Measurements from ENCODE around the gene STAMBPL1.
A peak's percentile ranks its signal among the peaks of the same experiment; 100 is the strongest.

STAMBPL1 gene

DNA sequence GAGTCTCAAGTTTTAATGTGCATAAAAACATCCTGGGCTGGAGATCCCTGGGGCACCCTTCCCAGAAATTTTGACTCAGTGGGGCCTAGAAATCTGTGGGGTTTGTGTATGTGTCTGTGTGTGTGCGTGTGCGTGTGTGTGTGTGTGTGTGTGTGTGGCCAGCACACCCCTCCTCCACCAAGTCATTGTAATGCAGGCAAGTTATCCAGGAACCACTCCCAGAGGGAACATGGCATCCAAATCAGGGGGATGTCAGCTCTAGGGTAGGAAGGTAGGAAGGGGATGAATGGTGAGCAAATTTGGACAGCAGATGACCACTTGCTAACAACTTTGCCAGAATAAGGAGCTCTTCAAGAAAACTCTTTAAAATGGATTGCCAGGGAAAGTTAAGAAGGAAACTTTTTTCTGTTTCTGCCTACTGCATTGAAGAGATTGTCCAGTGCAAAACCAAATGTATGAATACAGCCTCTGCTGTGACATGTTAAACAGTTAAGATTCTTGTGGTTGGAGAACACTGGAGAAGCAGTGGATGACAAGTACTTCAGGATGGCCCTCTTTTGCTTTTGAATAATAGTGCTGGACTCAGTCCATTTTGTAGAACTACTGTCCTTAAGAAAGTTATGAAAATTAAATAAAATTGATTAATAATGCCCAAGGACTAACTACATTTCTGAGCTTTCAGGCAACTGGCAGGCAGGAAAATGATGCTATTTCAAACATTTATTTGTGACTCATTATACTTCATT is 12.3 kb downstream of the STAMBPL1 start:
- Histone ChIP-seq H3K4me2 (ENCODE audit: low read length, poor library complexity, severe bottlenecking) (no peak overlapping the region), H3K4ac (ENCODE audit: low read depth in 1 of 2, low read length in 2 of 2) (no peak overlapping the region), H3K14ac (ENCODE audit: low read length in 2 of 2) (no peak overlapping the region), H2AK5ac (ENCODE audit: low read length, severe bottlenecking) (peak overlapping the region; percentile 33), H3K4me1 (ENCODE audit: control insufficient read depth, insufficient read depth, low read depth, low read length) (peaks cover 7% of the 10 kb centered on the region), H2BK120ac (ENCODE audit: low read depth, low read length) (no peak overlapping the region), H2BK12ac (ENCODE audit: low read length in 2 of 2) (no peak overlapping the region), H3K23ac (ENCODE audit: low read length in 2 of 2) (no peak overlapping the region), H2BK5ac (ENCODE audit: low read depth, low read length, poor library complexity, severe bottlenecking) (no peak overlapping the region), H3K4me3 (ENCODE audit: insufficient read depth in 1 of 2, low read depth in 1 of 2, low read length in 2 of 2) (peak overlapping the region in 1 of 2 experiments; percentile 7), H3K36me3 (ENCODE audit: control insufficient read depth in 1 of 2, insufficient read depth in 2 of 2, low read depth in 1 of 2, low read length in 2 of 2) (no peaks in the 10 kb centered on the region), H3K9me3 (ENCODE audit: control insufficient read depth, low read length) (no peaks in the 10 kb centered on the region), H4K91ac (ENCODE audit: low read length) (no peak overlapping the region), H3K9ac (ENCODE audit: low read length) (peak overlapping the region; percentile 53), H3K18ac (ENCODE audit: low read depth in 1 of 2, low read length in 2 of 2) (peak overlapping the region; percentile 13 to 55), H2BK15ac (ENCODE audit: low read depth, poor library complexity, severe bottlenecking) (peak overlapping the region; percentile 58), H4K8ac (ENCODE audit: low read length) (peak overlapping the region; percentile 85), H3K27ac (ENCODE audit: low read length, poor library complexity, severe bottlenecking) (no peak overlapping the region), H3K27me3 (ENCODE audit: control insufficient read depth in 1 of 2, insufficient read depth in 1 of 2, low read length in 2 of 2) (no peaks in the 10 kb centered on the region), H2AFZ (ENCODE audit: low read depth, low read length) (no peak overlapping the region), H3K79me1 (replicated peaks; ENCODE audit: low read length, poor library complexity, severe bottlenecking) (peaks cover 26% of the 10 kb centered on the region)
- peak; percentile 65 for DNase-seq
- 100% methylated on average over 1 of the region's 2 CpGs for WGBS

DNA sequence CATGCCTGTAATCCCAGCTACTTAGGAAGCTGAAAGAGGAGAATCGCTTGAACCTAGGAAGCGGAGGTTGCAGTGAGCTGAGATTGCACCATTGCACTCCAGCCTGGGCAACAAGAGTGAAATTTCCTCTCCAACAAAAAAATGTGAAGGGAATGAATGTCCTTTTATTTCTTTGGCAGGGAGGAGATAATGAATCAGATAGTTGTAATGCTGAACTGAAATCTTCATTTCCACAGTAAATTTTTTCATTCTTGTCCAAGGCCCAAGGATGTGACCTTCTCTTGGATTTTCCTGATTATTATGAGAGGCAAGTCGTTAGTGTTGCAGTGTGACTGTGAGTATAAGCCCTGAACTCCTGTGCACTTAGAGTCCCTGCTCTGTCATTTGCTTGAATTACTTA is 13.6 kb downstream of the STAMBPL1 start:
- Histone ChIP-seq H2BK12ac (ENCODE audit: low read length in 2 of 2) (no peak overlapping the region), H2BK15ac (ENCODE audit: low read depth, poor library complexity, severe bottlenecking) (no peak overlapping the region), H3K23ac (ENCODE audit: low read length in 2 of 2) (no peak overlapping the region), H2AK5ac (ENCODE audit: low read length, severe bottlenecking) (no peak overlapping the region), H3K27ac (ENCODE audit: low read length, poor library complexity, severe bottlenecking) (no peak overlapping the region), H3K79me1 (replicated peaks; ENCODE audit: low read length, poor library complexity, severe bottlenecking) (peaks cover 27% of the 10 kb centered on the region), H3K18ac (ENCODE audit: low read depth in 1 of 2, low read length in 2 of 2) (no peak overlapping the region), H3K4ac (ENCODE audit: low read depth in 1 of 2, low read length in 2 of 2) (no peak overlapping the region), H3K4me2 (ENCODE audit: low read length, poor library complexity, severe bottlenecking) (no peak overlapping the region), H2BK5ac (ENCODE audit: low read depth, low read length, poor library complexity, severe bottlenecking) (no peak overlapping the region), H3K14ac (ENCODE audit: low read length in 2 of 2) (no peak overlapping the region), H2BK120ac (ENCODE audit: low read depth, low read length) (no peak overlapping the region), H3K36me3 (ENCODE audit: control insufficient read depth in 1 of 2, insufficient read depth in 2 of 2, low read depth in 1 of 2, low read length in 2 of 2) (no peaks in the 10 kb centered on the region), H3K9me3 (ENCODE audit: control insufficient read depth, low read length) (no peaks in the 10 kb centered on the region), H3K9ac (ENCODE audit: low read length) (peak overlapping the region; percentile 53), H4K91ac (ENCODE audit: low read length) (no peak overlapping the region), H3K4me3 (ENCODE audit: insufficient read depth in 1 of 2, low read depth in 1 of 2, low read length in 2 of 2) (peak overlapping the region in 1 of 2 experiments; percentile 47), H3K27me3 (ENCODE audit: control insufficient read depth in 1 of 2, insufficient read depth in 1 of 2, low read length in 2 of 2) (no peaks in the 10 kb centered on the region), H2AFZ (ENCODE audit: low read depth, low read length) (no peak overlapping the region), H3K4me1 (ENCODE audit: control insufficient read depth, insufficient read depth, low read depth, low read length) (peaks cover 6% of the 10 kb centered on the region), H4K8ac (ENCODE audit: low read length) (no peak overlapping the region)
- WGBS, result 84% methylated on average over 3 of the region's 3 CpGs
- no peak for DNase-seq

- Histone ChIP-seq H3K23ac (ENCODE audit: low read length in 2 of 2) (no peak overlapping the region), H3K4ac (ENCODE audit: low read depth in 1 of 2, low read length in 2 of 2) (no peak overlapping the region), H3K79me1 (replicated peaks; ENCODE audit: low read length, poor library complexity, severe bottlenecking) (peaks cover 33% of the 10 kb centered on the region), H3K14ac (ENCODE audit: low read length in 2 of 2) (no peak overlapping the region), H3K4me3 (ENCODE audit: insufficient read depth in 1 of 2, low read depth in 1 of 2, low read length in 2 of 2) (no peak overlapping the region), H2BK5ac (ENCODE audit: low read depth, low read length, poor library complexity, severe bottlenecking) (no peak overlapping the region), H3K36me3 (ENCODE audit: control insufficient read depth in 1 of 2, insufficient read depth in 2 of 2, low read depth in 1 of 2, low read length in 2 of 2) (no peaks in the 10 kb centered on the region), H2BK120ac (ENCODE audit: low read depth, low read length) (no peak overlapping the region), H2AFZ (ENCODE audit: low read depth, low read length) (no peak overlapping the region), H2AK5ac (ENCODE audit: low read length, severe bottlenecking) (no peak overlapping the region), H3K4me1 (ENCODE audit: control insufficient read depth, insufficient read depth, low read depth, low read length) (peaks cover 6% of the 10 kb centered on the region), H4K8ac (ENCODE audit: low read length) (no peak overlapping the region), H3K18ac (ENCODE audit: low read depth in 1 of 2, low read length in 2 of 2) (no peak overlapping the region), H3K27me3 (ENCODE audit: control insufficient read depth in 1 of 2, insufficient read depth in 1 of 2, low read length in 2 of 2) (no peaks in the 10 kb centered on the region), H2BK12ac (ENCODE audit: low read length in 2 of 2) (no peak overlapping the region), H3K9ac (ENCODE audit: low read length) (no peak overlapping the region), H3K4me2 (ENCODE audit: low read length, poor library complexity, severe bottlenecking) (no peak overlapping the region), H3K9me3 (ENCODE audit: control insufficient read depth, low read length) (no peaks in the 10 kb centered on the region), H3K27ac (ENCODE audit: low read length, poor library complexity, severe bottlenecking) (no peak overlapping the region), H2BK15ac (ENCODE audit: low read depth, poor library complexity, severe bottlenecking) (no peak overlapping the region), H4K91ac (ENCODE audit: low read length) (no peak overlapping the region)
- no peak for DNase-seq
- 100% methylated on average over 1 of the region's 1 CpG for WGBS
Observed at GRCh38 chr10:88895250-88895649, 15.2 kb downstream of the STAMBPL1 start.

DNA sequence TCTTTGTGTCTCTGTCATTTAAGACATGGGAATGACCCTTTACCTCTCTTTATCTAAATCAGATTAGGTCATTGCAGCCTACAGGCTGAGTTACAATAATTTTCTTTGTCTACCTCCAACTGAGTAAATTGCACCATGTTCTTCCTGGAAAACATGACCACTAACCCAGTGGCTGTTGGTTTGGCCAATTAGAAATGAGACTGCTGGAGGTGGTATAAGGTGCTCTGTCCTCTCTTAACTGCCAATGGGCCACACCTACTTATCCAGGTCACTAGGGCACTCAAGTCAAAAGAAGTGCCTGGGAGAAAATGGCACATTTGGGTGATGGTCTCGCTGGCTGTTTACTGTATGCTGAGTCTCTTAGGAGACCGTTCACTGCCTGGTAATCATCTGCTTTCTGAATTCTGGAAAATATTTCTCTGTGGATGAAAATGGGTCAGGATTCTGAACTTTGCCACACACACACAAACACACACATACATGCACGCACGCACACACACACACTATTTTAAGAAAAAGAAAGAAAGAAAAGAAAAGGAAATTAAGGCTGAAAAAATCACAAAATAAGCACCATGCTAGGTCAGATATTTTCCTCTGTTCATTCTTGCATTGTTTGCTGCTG is 16.4 kb downstream of the STAMBPL1 start:
- Histone ChIP-seq H2AK5ac (ENCODE audit: low read length, severe bottlenecking) (no peak overlapping the region), H2BK5ac (ENCODE audit: low read depth, low read length, poor library complexity, severe bottlenecking) (no peak overlapping the region), H4K91ac (ENCODE audit: low read length) (no peak overlapping the region), H3K9me3 (ENCODE audit: control insufficient read depth, low read length) (no peaks in the 10 kb centered on the region), H3K14ac (ENCODE audit: low read length in 2 of 2) (no peak overlapping the region), H3K27me3 (ENCODE audit: control insufficient read depth in 1 of 2, insufficient read depth in 1 of 2, low read length in 2 of 2) (no peaks in the 10 kb centered on the region), H3K4me3 (ENCODE audit: insufficient read depth in 1 of 2, low read depth in 1 of 2, low read length in 2 of 2) (peak overlapping the region in 1 of 2 experiments; percentile 28), H3K18ac (ENCODE audit: low read depth in 1 of 2, low read length in 2 of 2) (no peak overlapping the region), H2BK15ac (ENCODE audit: low read depth, poor library complexity, severe bottlenecking) (no peak overlapping the region), H3K4ac (ENCODE audit: low read depth in 1 of 2, low read length in 2 of 2) (no peak overlapping the region), H3K23ac (ENCODE audit: low read length in 2 of 2) (no peak overlapping the region), H3K27ac (ENCODE audit: low read length, poor library complexity, severe bottlenecking) (no peak overlapping the region), H3K36me3 (ENCODE audit: control insufficient read depth in 1 of 2, insufficient read depth in 2 of 2, low read depth in 1 of 2, low read length in 2 of 2) (no peaks in the 10 kb centered on the region), H2BK120ac (ENCODE audit: low read depth, low read length) (no peak overlapping the region), H2AFZ (ENCODE audit: low read depth, low read length) (no peak overlapping the region), H2BK12ac (ENCODE audit: low read length in 2 of 2) (no peak overlapping the region), H4K8ac (ENCODE audit: low read length) (no peak overlapping the region), H3K4me1 (ENCODE audit: control insufficient read depth, insufficient read depth, low read depth, low read length) (peaks cover 6% of the 10 kb centered on the region), H3K9ac (ENCODE audit: low read length) (peak overlapping the region; percentile 66), H3K4me2 (ENCODE audit: low read length, poor library complexity, severe bottlenecking) (no peak overlapping the region), H3K79me1 (replicated peaks; ENCODE audit: low read length, poor library complexity, severe bottlenecking) (peaks cover 32% of the 10 kb centered on the region)
- WGBS, result no CpG with 5 or more reads among the region's 4 CpGs
- no peak for DNase-seq

Measured in mesenchymal stem cell (in vitro differentiated cells and primary cell).